ENCODE data around the gene FBN2.

- TF ChIP-seq, protein P1, sequence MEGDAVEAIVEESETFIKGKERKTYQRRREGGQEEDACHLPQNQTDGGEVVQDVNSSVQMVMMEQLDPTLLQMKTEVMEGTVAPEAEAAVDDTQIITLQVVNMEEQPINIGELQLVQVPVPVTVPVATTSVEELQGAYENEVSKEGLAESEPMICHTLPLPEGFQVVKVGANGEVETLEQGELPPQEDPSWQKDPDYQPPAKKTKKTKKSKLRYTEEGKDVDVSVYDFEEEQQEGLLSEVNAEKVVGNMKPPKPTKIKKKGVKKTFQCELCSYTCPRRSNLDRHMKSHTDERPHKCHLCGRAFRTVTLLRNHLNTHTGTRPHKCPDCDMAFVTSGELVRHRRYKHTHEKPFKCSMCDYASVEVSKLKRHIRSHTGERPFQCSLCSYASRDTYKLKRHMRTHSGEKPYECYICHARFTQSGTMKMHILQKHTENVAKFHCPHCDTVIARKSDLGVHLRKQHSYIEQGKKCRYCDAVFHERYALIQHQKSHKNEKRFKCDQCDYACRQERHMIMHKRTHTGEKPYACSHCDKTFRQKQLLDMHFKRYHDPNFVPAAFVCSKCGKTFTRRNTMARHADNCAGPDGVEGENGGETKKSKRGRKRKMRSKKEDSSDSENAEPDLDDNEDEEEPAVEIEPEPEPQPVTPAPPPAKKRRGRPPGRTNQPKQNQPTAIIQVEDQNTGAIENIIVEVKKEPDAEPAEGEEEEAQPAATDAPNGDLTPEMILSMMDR (conservative IDR thresholded peaks at IDR 0.05; ENCODE audit: low read length) = no peak
- no peak for TF ChIP-seq EZH2phosphoT487 (IDR thresholded peaks at IDR 0.05; ENCODE audit: borderline replicate concordance)
Measured at GRCh38 chr5:128532776-128533175, 5.3 kb downstream of the FBN2 start.

Data from Loucy (cell line).